Measurements from ENCODE around the gene BLVRA. TPM values are rescaled to one million over a fixed set of nuclear protein-coding genes. Genes with fewer than 3 reads are reported as not detected.
"Not testable (repeated sequence)": the region's sequence is repeated elsewhere in the genome, so short reads cannot be mapped to it uniquely, and the experiment has no call there.

BLVRA gene
- total RNA-seq (2021; fragmentation: NEBNext Ultra II Directional; extraction: Animal tissue kit (Norgen Biotek cat#: 25700)), result 10 to 100 TPM; 29.0 to 43.9 (median 36.0) TPM
- long read RNA-seq, transcript BLVRA-201 (8 exons, 1,071 nt), result major isoform, 37 of 49 reads
- long read RNA-seq, partial matches to known transcripts, result 7 of 49 reads
- long read RNA-seq, other reads (novel, unspliced or antisense), result 4 of 49 reads

- no peaks in the 10 kb centered on the region for H3K9me3 Mint-ChIP-seq
- peak within 1 kb of the TSS; percentile 51 for H3K27ac Mint-ChIP-seq
- H3K4me1 Mint-ChIP-seq (ENCODE audit: low read depth), result peaks cover 42% of the 10 kb centered on the region
- H3K27me3 Mint-ChIP-seq (ENCODE audit: insufficient read depth), result 0 out of 2 replicates have a peak, but pooled peaks cover 7% of the 10 kb centered on the region
- no peaks in the 10 kb centered on the region for H3K36me3 Mint-ChIP-seq (ENCODE audit: low read depth)
- peak within 1 kb of the TSS; percentile 88 for H3K4me3 Mint-ChIP-seq
- TF ChIP-seq CTCF (IDR thresholded peaks at IDR 0.05), result no peak
- no peak for DNase-seq
Observed at GRCh38 chr7:43758029-43758821, at the start of gene BLVRA. TSS of gene BLVRA (plus strand) at chr7:43758680. CDS start at chr7:43771159, 12,479 bp downstream.

GRCh38 chr7:43711503-43711902, 47.0 kb upstream of the BLVRA start:
- H3K27me3 Mint-ChIP-seq (ENCODE audit: insufficient read depth), result no peaks in the 10 kb centered on the region
- H3K4me3 Mint-ChIP-seq, result no peak overlapping the region
- H3K36me3 Mint-ChIP-seq (ENCODE audit: low read depth), result peaks cover 34% of the 10 kb centered on the region
- H3K4me1 Mint-ChIP-seq (ENCODE audit: low read depth), result no peaks in the 10 kb centered on the region
- H3K9me3 Mint-ChIP-seq, result peaks cover 17% of the 10 kb centered on the region
- DNase-seq, result no peak
- no peak for TF ChIP-seq CTCF (IDR thresholded peaks at IDR 0.05)
- H3K27ac Mint-ChIP-seq, result no peak overlapping the region

- not testable (repeated sequence) for H3K9me3 Mint-ChIP-seq; DNase-seq; H3K27ac Mint-ChIP-seq; H3K27me3 Mint-ChIP-seq (ENCODE audit: insufficient read depth); H3K4me3 Mint-ChIP-seq
- Mint-ChIP-seq H3K36me3 (ENCODE audit: low read depth) (peaks cover 24% of the 10 kb centered on the region), H3K4me1 (ENCODE audit: low read depth) (peaks cover 19% of the 10 kb centered on the region)
Observed at GRCh38 chr7:43715966-43716365, 42.5 kb upstream of the BLVRA start.

GRCh38 chr7:43716598-43716997, 41.9 kb upstream of the BLVRA start:
- Mint-ChIP-seq H3K4me1 (ENCODE audit: low read depth) (peaks cover 25% of the 10 kb centered on the region), H3K27ac (no peak overlapping the region), H3K36me3 (ENCODE audit: low read depth) (peaks cover 24% of the 10 kb centered on the region), H3K9me3 (no peaks in the 10 kb centered on the region; the same call in 1 of the 2 replicates), H3K27me3 (ENCODE audit: insufficient read depth) (peaks cover 2% of the 10 kb centered on the region; the same call in 1 of the 2 replicates), H3K4me3 (no peak overlapping the region)
- DNase-seq, result no peak
- no peak for TF ChIP-seq CTCF (IDR thresholded peaks at IDR 0.05)

- peaks cover 45% of the 10 kb centered on the region for H3K4me1 Mint-ChIP-seq (ENCODE audit: low read depth)
- H3K36me3 Mint-ChIP-seq (ENCODE audit: low read depth), result peaks cover 11% of the 10 kb centered on the region
- no peaks in the 10 kb centered on the region; the same call in 1 of the 2 replicates for H3K9me3 Mint-ChIP-seq
- DNase-seq, result peak; percentile 69
- no peak overlapping the region for H3K27ac Mint-ChIP-seq
- H3K27me3 Mint-ChIP-seq (ENCODE audit: insufficient read depth), result peaks cover 2% of the 10 kb centered on the region; the same call in 1 of the 2 replicates
- TF ChIP-seq CTCF (IDR thresholded peaks at IDR 0.05), result peak; percentile 91
- H3K4me3 Mint-ChIP-seq, result no peak overlapping the region
Observed at GRCh38 chr7:43721193-43721806, 37.2 kb upstream of the BLVRA start.

- 0 out of 2 replicates have a peak, but pooled peaks cover under 1% of the 10 kb centered on the region for H3K36me3 Mint-ChIP-seq (ENCODE audit: low read depth)
- DNase-seq, result no peak
- H3K4me1 Mint-ChIP-seq (ENCODE audit: low read depth), result peaks cover 61% of the 10 kb centered on the region
- no peak overlapping the region for H3K4me3 Mint-ChIP-seq
- no peak for TF ChIP-seq CTCF (IDR thresholded peaks at IDR 0.05)
- H3K27me3 Mint-ChIP-seq (ENCODE audit: insufficient read depth), result peaks cover 2% of the 10 kb centered on the region; the same call in 1 of the 2 replicates
- H3K9me3 Mint-ChIP-seq, result no peaks in the 10 kb centered on the region
- no peak overlapping the region for H3K27ac Mint-ChIP-seq
Observed at GRCh38 chr7:43723007-43723341, 35.5 kb upstream of the BLVRA start.

Data from HFFc6 (cell line).